Astrocyte (in vitro differentiated cells and primary cell): ENCODE measurements around the gene CSTF1.

ENCODE experiments used
- CTCF ChIP-seq: IDR thresholded peaks from 2 replicates; pipeline ENCODE4 v1.5.1; 2011; ENCODE audit warnings: low read depth, mild to moderate bottlenecking, inconsistent platforms, low read length, moderate library complexity; ENCODE audit not compliant: insufficient read depth
- EZH2 ChIP-seq: IDR thresholded peaks from 2 replicates; pipeline ENCODE4 v1.6.1; 2012; ENCODE audit warnings: mild to moderate bottlenecking, low read length, inconsistent platforms; ENCODE audit not compliant: insufficient read depth

DNA sequence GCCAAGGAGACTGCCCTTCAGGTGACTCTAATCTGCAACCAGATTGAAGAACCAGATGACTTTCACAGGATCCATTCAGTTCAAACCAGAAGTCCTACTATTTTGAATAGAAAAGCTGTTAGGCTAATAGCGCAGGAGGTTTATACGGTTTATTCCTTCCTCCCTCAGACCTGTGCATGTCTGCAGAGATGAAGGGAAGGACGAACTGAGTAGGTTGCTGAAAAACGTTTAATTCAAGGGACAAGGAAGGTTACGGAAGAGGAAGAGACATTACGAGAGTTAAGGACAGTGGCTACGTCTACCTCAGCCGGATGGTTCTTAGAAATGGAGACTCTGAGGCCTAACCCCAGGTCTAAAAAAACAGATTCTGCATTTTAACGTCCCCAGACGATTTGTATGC lies 1.4 kb upstream of the CSTF1 start:
- TF ChIP-seq CTCF (no peak), EZH2 (no peak)
